HL-60 (cell line): Measurements from ENCODE around the gene ASB10.

Experiments used
- SPI1 ChIP-seq: IDR thresholded peaks from 2 replicates; pipeline ENCODE4 v1.6.1; 2012; ENCODE audit warnings: low read depth, mild to moderate bottlenecking, borderline replicate concordance
- TF ChIP-seq, protein P1 (sequence below): IDR thresholded peaks from one replicate; pipeline ENCODE4 v1.5.1; 2011; ENCODE audit warnings: low read length, control low read depth, inconsistent platforms; ENCODE audit not compliant: insufficient read depth

DNA sequence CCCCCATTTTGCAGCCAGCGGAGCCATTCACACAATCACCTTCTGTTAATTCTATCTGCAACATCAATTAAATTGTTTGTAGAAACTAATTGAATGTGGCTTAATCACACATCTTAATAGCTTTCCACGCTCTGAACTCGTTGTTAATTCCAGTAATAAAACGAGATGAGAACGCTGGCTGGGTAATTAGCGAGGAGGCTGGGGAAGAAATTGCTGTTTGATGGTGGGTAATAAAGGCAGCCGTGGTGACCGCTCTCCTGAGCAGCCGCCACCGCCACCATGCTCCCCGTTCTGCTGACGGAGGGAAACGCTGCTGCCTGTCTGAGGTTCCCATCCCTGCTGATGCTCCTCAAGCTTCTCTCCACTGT is 55.8 kb downstream of the ASB10 start:
- TF ChIP-seq SPI1 = no peak
- TF ChIP-seq, protein P1, sequence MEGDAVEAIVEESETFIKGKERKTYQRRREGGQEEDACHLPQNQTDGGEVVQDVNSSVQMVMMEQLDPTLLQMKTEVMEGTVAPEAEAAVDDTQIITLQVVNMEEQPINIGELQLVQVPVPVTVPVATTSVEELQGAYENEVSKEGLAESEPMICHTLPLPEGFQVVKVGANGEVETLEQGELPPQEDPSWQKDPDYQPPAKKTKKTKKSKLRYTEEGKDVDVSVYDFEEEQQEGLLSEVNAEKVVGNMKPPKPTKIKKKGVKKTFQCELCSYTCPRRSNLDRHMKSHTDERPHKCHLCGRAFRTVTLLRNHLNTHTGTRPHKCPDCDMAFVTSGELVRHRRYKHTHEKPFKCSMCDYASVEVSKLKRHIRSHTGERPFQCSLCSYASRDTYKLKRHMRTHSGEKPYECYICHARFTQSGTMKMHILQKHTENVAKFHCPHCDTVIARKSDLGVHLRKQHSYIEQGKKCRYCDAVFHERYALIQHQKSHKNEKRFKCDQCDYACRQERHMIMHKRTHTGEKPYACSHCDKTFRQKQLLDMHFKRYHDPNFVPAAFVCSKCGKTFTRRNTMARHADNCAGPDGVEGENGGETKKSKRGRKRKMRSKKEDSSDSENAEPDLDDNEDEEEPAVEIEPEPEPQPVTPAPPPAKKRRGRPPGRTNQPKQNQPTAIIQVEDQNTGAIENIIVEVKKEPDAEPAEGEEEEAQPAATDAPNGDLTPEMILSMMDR = no peak
